TTC549 (cell line): ENCODE results near the gene TRMT1L.
A peak's percentile ranks its signal among the peaks of the same experiment; 100 is the strongest.
"Not testable (repeated sequence)": the region's sequence is repeated elsewhere in the genome, so short reads cannot be mapped to it uniquely, and the experiment has no call there.

ENCODE experiments used
- FAIRE-seq: peaks from 2 replicates; lab custom pipeline; 2012; peaks lifted over from hg19 to GRCh38; lab: Jason Lieb, UNC

The TRMT1L gene

DNA sequence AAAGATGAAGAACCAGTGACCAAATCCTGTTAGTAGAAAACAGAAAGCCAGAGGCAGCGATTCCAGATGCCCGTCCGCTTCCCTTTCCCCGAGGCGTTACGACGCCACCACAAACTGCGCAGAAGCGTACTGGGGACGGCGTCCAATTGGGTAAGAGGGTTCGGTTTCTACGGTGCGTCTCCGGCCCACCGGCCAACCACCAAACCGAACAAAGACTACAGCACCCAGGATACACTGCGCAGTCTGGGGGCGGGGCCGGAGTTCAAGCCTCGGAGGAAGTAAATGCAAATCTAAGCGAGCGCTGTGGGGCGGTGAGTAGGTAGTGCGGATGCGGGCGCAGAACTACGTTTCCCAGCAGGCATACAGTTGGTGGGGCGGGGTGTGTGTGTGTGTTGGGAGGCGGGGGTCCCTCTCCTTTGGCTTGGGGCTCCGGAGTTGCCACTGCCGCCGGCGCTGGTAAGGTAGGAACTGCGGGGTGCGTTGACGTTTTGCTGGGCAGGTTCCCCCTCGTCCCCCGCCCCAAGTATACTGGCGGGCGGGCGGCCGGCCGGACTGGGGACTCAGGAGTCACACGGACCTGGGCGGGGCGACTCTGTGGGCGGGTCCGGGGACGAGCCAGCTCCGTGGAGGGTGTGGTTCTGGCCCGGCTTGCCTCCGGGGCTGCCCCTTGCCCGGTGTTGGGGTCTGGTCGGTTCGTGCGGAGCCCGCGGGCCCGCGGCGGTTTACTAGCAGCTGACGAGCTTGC lies at the start of gene TRMT1L, which contains the start of gene SWT1:
Gene TRMT1L, minus strand, starts transcription at position 100 of the 745 bp plus-strand sequence. CDS start 241 bp downstream, outside the sequence.
Gene SWT1, plus strand, starts transcription at position 314 of the 745 bp plus-strand sequence. CDS start 3,675 bp downstream, outside the sequence.
- peak; percentile 99 for FAIRE-seq

- no peak for FAIRE-seq
These were observed 44.1 kb upstream of the TRMT1L start for GRCh38 chr1:185200889-185201288.

GRCh38 chr1:185198712-185199111 lies 42.0 kb upstream of the TRMT1L start:
- FAIRE-seq, result not testable (repeated sequence)

DNA sequence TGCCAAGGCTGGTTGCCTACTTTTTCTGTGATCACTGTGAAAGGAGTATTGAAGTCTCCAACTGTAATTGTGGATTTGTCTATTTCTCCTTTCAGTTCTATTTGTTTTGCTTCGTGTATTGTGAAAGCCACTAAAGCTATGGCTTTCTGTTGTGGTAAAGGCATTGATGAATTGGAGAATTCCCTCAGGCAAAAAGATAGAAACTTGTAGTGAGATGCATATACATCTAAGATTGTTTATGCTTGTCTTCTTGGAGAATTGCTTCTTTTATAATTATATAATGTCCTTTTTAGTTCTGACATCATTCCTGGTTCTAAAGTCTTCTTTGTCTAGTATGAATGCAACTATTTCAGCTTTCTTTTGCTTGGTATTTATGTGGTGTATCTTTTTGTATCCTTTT lies 37.0 kb upstream of the TRMT1L start:
- no peak for FAIRE-seq

- FAIRE-seq, result peak; percentile 85
These were observed 13.6 kb upstream of the TRMT1L start for GRCh38 chr1:185170291-185170848.

GRCh38 chr1:185166106-185166505 lies 9.4 kb upstream of the TRMT1L start:
- no peak for FAIRE-seq

- no peak for FAIRE-seq
These were observed 5.7 kb upstream of the TRMT1L start for GRCh38 chr1:185162491-185162890.

- no peak for FAIRE-seq
These were observed 3.2 kb upstream of the TRMT1L start for GRCh38 chr1:185159966-185160365.

GRCh38 chr1:185158800-185159199 lies 2.0 kb upstream of the TRMT1L start:
- no peak for FAIRE-seq

- FAIRE-seq, result no peak
These were observed 1.1 kb upstream of the TRMT1L start for GRCh38 chr1:185157599-185158412.

- FAIRE-seq, result no peak
These were observed 382 bp downstream of the TRMT1L start for GRCh38 chr1:185156288-185156853.

GRCh38 chr1:185155600-185156287 lies 1.0 kb downstream of the TRMT1L start:
- FAIRE-seq, result peak; percentile 72

GRCh38 chr1:185154912-185155513 lies 1.7 kb downstream of the TRMT1L start:
- peak; percentile 65 for FAIRE-seq

GRCh38 chr1:185152187-185152767 lies 4.5 kb downstream of the TRMT1L start:
- FAIRE-seq, result peak; percentile 9

DNA sequence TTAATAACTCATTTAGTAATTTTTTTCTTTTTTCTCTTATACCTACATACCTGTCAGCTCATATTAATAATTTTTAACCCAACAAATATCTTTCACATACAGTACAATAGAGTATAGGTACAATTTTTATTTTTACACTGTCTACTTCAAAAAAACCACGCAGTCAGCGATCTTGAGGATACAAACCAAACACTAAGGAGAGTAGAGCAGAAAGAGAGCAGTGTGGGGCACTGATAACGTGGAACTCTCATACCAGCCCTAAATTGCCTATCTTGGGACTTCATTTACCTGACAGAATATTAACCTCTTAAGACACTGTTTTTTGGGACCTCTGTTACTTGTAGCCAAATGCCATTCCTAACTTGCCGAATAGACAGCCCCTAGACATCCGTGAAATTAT lies 5.5 kb downstream of the TRMT1L start:
- no peak for FAIRE-seq

DNA sequence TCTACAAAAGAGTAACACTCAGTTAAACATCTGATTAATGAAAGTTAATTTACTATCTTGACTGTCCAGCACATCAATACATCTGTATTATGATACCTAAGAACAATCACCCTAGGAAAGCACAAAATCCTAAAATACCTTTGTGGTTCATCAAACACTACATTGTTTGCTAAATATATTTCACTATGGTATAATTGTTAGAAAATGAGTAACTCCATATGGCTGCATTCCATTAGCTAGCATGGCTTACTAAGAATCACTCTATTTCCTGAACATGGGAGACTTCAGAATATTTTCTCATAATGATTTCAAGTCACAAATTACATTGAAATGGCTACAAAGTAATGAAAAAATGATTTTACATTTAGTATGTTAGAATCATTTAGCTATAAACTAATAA lies 12.5 kb downstream of the TRMT1L start:
- no peak for FAIRE-seq

GRCh38 chr1:185139246-185139645 lies 17.5 kb downstream of the TRMT1L start:
- no peak for FAIRE-seq

DNA sequence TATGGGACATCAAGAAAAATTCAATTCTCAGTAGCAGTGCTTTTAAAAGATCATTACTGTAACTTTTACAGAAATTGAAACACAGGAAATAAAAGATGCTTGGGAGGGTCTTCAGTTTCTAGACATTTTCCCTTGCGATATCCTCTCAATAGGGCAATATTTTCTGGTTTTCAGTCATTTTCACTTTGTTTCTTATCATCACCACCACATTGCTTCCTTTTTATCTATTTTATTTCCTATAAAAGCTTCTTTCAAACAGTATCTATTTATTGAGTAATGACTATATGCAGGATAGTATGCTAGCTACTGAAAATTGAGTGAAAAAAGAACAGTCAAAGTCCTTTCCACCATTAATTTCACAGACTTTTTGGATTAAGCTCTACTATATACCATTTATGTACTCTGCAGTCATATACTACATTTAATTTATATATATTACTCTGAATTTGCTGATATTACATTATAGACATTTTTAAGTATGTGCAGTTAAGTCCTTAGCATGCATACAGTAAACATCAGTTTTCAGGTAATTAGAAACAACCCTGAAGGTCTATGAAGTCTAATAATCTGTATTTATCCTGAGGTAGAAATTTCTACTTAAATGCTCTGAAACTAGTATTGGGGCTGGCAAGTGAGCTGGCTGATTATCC lies 18.7 kb downstream of the TRMT1L start:
- peak; percentile 65 for FAIRE-seq

GRCh38 chr1:185132534-185132933 lies 24.2 kb downstream of the TRMT1L start:
- FAIRE-seq, result peak; percentile 92

DNA sequence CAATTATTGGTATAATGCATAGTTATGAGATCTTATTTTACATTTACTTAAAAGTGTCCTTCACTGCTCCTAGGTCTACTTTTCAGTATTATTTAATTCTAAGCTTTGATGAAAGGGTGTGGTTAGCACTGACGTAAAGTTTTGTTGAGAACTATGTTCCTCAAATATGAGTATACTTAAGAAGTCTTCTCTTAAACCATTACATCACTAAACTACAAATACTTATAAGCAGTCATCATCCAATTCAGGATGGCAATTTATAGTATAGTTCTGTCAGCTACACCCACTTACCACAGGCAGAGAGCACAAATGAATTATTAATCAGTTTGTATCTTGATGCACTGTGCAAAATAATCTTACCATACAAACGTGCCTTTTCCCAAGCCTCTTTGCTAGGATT lies 27.0 kb downstream of the TRMT1L start:
- no peak for FAIRE-seq

- no peak for FAIRE-seq
These were observed 44.4 kb downstream of the TRMT1L start for GRCh38 chr1:185112356-185112755.
